Dermis blood vessel endothelial cell (primary cell): Measurements from ENCODE around the gene SOWAHA. TPM values are rescaled to one million over a fixed set of nuclear protein-coding genes. Genes with fewer than 3 reads are reported as not detected.
"Not testable (repeated sequence)": the region's sequence is repeated elsewhere in the genome, so short reads cannot be mapped to it uniquely, and the experiment has no call there.

Source experiments
- DNase-seq: peaks from one replicate; pipeline ENCODE4 v3.0.0; 2010
- total RNA-seq: library from RNA; depleted of rRNA; stranded (reverse); fragments of >200 nt; gene quantifications from 2 replicates; pipeline ENCODE4 v1.2.3, GENCODE V29; 2014

The SOWAHA gene
- total RNA-seq, 1 donor from 2014 or later, result not detected

GRCh38 chr5:132827943-132828673, 15.0 kb downstream of the SOWAHA start:
- no peak for DNase-seq

DNA sequence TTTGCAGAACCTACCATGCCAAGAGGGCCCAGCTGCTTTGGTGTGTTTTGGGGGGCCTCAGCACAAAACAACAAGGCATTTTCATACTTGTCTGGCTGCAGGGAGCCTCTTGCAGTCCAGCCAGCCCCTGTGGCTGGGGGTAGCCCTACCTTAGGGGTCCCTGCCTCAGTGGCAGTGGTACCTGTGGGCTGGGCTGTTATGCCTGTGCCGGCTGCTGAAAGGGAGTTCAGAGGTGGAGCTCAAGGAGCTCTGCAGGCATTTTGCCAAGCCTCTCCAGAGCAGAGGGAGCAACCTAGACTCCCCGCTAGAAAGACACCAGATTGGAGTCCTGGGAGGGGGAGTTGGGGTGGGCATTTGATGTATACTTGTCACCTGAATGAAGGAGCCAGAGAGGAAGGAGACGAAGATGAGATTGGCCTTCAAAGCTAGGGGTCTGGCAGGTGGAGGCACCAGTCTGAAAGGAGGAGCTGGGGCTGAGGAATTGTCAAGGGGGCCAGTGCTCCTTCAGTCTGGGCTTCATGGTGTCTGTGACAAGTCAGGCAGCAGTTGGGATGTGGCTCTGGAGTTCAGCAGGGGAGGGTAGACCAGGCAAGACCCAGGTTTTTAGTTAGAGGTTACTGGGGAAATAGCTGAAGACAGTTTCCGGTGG, 15.9 kb downstream of the SOWAHA start:
- no peak for DNase-seq

GRCh38 chr5:132829742-132830435, 16.8 kb downstream of the SOWAHA start:
- peak; percentile 84 for DNase-seq

DNA sequence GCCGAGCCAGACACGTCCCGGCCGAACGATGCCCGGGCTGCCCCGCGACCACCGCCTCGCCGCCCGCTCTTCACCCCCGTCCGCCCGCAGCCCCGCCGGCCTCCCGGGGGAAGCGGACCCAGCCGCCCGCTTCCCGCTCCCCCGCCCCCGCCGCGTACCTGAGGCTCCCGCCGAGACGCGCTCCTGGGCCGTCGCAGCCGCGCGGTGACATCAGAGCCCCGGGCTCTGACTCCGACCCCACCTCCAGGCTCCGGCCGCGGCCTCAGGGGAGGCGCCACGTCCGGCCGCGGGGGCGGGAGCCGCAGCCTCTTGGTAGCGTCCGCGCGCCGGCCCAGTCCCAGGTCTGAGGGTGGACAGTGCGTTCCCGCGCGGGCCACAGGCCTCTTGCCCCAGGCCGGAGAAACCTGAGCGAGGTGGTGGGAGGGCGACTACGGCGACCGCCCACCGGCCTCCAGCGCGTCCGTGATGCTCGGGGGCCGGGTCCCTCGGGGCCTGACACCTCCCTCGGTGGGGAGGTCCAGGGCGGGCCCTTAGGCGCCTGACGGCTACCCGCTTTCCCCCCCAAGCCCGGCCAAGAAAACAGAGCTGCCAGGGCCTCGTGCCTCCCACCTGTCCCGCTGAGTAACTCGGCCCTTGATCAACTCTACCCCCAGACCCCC, 17.5 kb downstream of the SOWAHA start, which contains the start of gene SHROOM1:
Gene SHROOM1 (minus strand): TSS at position 212 of the 659 bp plus-strand sequence. CDS start 4,507 bp downstream, outside the sequence.
- peak; percentile 70 for DNase-seq

- no peak for DNase-seq
Observed at GRCh38 chr5:132831095-132831860, 18.2 kb downstream of the SOWAHA start.

DNA sequence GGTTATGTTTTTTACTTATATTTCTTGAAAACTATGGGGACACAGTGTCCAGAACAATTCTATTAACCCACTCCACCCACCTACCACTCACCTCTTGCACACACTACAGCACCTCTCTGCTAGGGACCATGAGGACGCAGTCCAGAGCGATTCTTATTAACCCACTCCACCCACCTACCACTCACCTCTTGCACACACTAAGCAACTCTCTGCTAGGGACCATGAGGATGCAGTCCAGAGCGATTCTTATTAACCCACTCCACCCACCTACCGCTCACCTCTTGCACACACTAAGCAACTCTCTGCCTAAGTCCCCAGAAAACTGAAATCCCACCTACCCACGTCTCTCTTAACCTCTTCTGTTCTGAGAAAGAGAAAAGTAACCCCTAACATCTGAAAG, 19.5 kb downstream of the SOWAHA start:
- no peak for DNase-seq

DNA sequence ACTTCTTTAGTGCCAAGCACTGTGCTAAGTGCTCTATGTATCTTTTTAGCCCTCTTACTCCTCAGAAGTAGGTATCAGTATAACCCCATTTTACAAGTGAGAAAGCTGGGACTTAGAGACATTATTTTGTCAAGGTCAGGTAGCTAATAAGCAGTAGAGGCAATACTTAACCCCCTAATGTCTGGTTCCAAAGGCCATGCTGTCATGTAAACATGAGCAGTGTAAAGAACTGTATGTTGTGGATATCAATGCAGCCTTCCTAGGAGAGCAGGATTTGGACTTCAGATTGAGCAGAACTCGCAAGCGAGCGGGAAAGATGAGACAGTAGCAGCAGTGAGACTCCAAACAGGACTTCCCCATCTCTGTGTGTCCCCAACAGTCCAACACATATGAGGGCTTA, 21.0 kb downstream of the SOWAHA start:
- no peak for DNase-seq

DNA sequence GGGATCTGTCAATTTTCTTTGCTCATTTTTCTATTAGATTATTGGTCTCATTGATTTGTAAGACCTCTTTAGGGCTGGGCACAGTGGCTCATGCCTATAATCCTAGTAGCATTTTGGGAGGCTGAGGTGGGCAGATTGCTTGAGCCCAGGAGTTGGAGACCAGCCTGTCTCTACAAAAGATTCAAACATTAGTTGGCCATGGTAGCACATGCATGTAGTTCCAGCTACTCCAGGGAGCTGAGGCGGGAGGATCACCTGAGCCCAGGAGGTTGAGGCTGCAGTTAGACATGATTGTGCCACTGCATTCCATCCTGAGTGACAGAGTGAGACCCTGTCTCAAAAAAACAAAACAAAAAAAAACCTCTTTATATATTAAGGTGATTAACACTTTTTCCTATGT, 23.8 kb downstream of the SOWAHA start:
- DNase-seq, result no peak

GRCh38 chr5:132837868-132838267, 24.8 kb downstream of the SOWAHA start:
- no peak for DNase-seq

DNA sequence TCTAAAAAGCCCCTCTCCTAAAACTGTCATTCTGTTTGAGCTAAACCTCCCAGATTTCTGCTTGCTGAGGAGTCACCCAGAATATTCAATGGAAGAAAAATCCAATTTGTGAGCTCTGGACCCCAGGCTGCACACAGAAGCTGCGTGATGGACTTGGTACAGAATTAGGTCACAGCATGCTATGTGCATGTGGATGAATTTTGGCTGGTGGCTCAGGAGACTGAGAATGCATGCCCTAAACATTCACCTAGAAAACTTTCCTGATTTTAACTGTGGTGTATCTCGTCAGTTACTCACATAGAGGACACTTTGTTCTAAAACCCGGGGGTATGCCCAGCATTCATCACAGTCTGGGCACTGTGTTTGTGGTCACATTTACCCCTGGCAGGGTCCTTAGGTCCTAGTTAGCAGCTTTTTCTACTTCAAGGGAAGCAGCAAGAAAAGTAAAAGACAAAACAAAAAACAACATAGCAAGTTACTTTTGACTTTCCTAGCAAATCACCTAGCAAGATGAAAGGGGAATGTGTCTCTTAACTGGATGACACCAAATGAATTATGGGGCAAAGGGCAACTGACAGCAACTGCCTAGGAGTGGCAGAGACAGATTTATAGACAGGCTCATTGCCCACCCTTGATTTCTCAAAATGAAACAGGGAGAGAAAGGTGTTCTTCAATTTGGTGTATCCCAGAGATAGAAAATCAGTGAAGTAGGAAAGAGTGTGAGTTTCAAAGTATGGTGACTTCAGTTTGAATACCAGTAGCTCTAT, 25.6 kb downstream of the SOWAHA start:
- DNase-seq, result no peak

DNA sequence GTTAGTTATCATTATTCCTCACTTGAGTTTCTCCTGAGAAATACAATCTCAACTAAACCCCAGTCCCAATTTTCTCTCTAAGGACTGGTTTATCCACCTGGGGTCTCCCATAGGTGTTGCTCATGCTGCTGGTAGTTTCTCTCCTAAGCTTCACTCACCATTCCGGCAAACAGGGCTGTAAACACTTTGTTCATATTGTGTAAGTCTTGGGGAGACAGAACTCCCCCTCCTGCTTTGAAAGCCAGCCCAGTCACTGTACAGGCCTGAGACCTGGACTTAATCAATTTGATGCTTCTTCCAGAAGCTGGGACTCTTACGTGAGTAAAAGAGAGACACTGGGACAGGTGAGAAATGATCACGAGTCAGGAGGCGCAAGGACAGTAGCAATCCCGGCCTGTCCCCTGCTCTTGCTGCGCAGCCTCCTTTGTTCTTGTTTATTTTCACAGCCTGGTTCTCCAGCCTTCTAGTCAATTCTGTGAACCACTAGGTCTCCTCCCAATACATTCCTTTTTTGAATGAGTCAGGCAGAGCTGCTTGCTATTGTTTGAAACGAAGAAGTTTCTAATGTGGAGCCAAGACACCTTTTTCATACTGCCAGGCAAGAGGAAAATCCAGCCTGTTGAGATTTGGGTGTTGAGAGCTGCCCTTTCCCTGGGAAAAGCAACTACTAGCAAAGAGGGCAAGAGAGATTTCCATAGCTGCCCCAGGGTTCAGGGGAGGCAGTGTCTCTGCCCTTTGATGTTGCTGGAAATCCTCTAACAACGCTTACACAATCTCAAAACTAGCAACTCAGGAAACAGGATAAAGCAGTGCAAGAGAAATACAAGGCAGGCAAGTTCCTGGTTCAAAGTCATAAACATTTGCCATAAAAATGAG, 26.6 kb downstream of the SOWAHA start:
- DNase-seq, result peak; percentile 86

- DNase-seq, result no peak
Observed at GRCh38 chr5:132840313-132840712, 27.2 kb downstream of the SOWAHA start.

DNA sequence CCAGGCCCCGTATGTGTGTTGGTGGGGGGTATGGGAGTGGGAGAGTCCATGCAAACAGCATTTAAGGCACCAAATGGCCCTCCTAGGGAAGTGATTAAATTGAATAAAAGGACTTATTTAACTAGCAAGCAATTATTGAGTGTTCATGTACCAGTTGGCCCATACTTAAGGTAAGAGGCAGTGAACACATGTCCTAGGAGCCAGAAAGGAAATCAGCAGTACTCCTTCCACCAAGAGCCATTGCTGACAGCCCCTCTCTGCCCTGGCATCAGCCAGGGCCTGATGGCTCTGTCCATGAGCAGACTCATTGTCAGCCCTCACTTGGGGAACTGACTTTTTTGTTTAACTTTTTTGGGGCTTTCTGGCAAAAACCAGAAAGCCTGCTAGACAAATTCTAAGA, 27.8 kb downstream of the SOWAHA start:
- DNase-seq, result no peak

DNA sequence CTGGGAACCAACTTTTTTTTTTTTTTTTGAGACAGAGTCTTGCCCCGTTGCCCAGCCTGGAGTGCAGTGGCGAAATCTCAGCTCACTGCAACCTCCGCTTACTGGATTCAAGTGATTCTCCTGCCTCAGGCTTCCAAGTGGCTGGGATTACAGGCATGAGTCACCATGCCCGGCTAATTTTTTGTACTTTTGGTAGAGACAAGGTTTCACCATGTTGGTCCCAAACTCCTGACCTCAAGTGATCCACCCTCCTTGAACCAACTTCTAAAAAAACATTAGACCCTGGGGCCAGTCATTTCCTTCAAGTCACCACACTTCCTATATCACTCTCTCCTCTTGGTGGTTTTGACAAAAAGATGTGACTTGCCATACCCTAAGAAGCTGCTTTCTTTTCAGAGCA, 28.2 kb downstream of the SOWAHA start:
- DNase-seq, result no peak

GRCh38 chr5:132848270-132848669, 35.2 kb downstream of the SOWAHA start:
- no peak for DNase-seq

DNA sequence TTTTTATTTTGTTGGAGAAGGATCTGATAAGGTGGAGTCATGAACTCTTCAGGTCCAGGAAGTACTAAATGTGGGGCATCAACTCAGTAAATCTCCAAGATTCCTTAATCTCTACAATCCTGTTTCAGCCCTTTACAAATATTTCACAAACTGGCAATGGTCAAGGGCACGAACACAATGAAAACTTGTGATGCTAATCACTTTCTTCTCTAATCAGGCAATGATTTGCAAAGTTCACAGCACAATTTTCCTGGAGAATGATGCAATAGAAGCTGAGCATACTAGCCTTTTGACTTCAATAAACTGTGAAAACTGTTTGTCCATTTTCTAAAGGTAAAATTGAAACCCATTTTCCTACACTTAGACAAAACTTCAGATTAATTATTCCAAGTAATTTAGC, 36.2 kb downstream of the SOWAHA start:
- no peak for DNase-seq

- no peak for DNase-seq
Observed at GRCh38 chr5:132850066-132850465, 37.0 kb downstream of the SOWAHA start.

DNA sequence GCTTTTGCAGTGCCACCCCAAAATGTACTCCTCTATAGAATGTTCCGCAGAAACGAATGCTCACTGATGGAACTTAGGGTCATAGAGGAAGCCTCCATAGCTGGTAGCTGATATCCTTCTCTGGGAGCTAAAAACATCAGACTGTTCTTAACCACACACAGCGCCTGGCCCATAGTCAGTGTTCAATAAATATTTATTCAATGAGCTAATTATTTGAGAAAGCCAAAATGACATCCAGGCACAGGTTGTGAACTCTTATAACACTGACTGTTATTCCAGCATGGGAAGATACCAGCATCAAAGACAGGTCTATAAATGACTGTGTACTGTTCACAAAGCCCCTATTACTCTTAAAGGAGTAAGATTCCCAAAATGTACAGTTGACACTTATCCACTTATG, 40.2 kb downstream of the SOWAHA start:
- no peak for DNase-seq

DNA sequence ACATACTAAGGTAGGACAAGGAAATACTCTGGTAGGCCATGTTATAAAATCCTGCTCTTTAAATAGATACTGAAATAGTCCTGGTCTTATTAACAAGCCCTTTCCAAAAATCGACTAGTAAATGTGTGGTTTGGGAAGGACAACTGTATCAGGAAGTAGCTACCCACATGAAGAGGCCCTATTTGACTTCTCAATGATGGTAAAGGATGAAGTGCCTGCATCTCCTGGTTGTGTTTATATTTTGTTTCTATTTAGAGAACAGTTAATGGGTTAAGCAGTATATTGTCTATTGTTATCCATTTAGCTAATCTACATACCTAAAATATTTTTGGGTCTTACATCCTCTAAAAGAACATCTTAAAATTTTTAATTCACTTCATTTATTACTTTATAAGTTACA, 40.7 kb downstream of the SOWAHA start:
- no peak for DNase-seq

DNA sequence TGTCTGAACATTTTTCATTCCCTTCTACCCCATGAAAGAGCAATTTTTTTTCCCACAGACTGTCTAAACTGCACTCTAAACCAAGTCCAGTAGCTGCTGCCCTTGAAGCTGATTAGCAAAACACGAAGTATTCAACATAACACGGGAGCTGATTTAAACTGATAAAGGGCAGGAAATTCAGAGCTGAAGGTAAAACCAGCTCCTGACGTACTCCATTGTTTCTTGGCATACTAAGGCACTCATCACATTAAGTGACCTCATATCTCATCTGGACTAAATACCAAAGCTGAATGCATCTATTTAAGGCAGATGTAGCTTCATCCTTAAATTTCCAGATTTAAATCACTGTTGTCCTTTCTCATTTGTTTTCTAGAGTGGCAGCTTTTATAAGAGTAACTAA, 41.2 kb downstream of the SOWAHA start:
- peak; percentile 87 for DNase-seq

GRCh38 chr5:132854992-132855391, 41.9 kb downstream of the SOWAHA start:
- DNase-seq, result not testable (repeated sequence)
